GM12878 (cell line): ENCODE measurements around the gene RHCG. TPM values are rescaled to one million over a fixed set of nuclear protein-coding genes. Genes with fewer than 3 reads are reported as not detected.

Experiments used
- ATAC-seq: fragments of 200-7000 bp; cut with Tn5 transposase; 3 replicates; pipeline ENCODE4 v1.9.1; 2020; ENCODE audit warnings: mild to moderate bottlenecking, moderate library complexity
- BruUV-seq: library from RNA; stranded (reverse); fragments of 400-500 nt; replicated peaks from 2 replicates; lab custom pipeline; 2021; lab: Mats Ljungman, UMichigan
- CTCF ChIA-PET: fragments of 300-600 bp; sonication (Branson Sonifier 250); formaldehyde crosslinking; extraction: SDS; loops from one replicate; lab custom pipeline; 2021; ENCODE audit warnings: inconsistent platforms; lab: Yijun Ruan, JAX
- POLR2A ChIA-PET: fragments of 350-600 bp; formaldehyde crosslinking; extraction: SDS; loops from one replicate; lab custom pipeline; 2021; ENCODE audit warnings: inconsistent platforms; lab: Charles Lee
- RAD21 ChIA-PET: fragments of 300-600 bp; sonication (Branson Sonifier 250); formaldehyde crosslinking; loops from one replicate; lab custom pipeline; 2023; ENCODE audit warnings: antibody characterized with exemption; ENCODE audit not compliant: unreplicated experiment; lab: Charles Lee
- SMC1A ChIA-PET: fragments of 300-600 bp; sonication (Branson Sonifier 250); formaldehyde crosslinking; loops from one replicate; lab custom pipeline; 2023; ENCODE audit not compliant: unreplicated experiment, uncharacterized antibody; lab: Charles Lee
- DNase-seq: peaks from one replicate; pipeline ENCODE4 v3.0.0-alpha.2; 2011; ENCODE audit warnings: low read depth, low spot score
- FAIRE-seq: peaks from 3 replicates; lab custom pipeline; 2011; peaks lifted over from hg19 to GRCh38; lab: Jason Lieb, UNC
- H2AFZ ChIP-seq: 2 replicates; pipeline ENCODE4 v1.6.0; 2011; ENCODE audit warnings: low read depth, low read length, control low read depth; ENCODE audit not compliant: control insufficient read depth
- H3K27ac ChIP-seq: 2 replicates; pipeline ENCODE4 v1.5.1; 2011; ENCODE audit warnings: control low read depth; ENCODE audit not compliant: control insufficient read depth, insufficient read depth
- H3K27me3 ChIP-seq, 2 experiments: replicated peaks in 1 of 2; 2 replicates each; pipeline versions ENCODE4 v1.6.0 to v1.6.1; 2011; ENCODE audit warnings: low read length in 1 of 2; ENCODE audit not compliant: control insufficient read depth in 2 of 2, insufficient read depth in 2 of 2
- H3K36me3 ChIP-seq, 2 experiments: 2 replicates each; pipeline ENCODE4 v1.5.1; 2011; ENCODE audit warnings: low read length in 1 of 2; ENCODE audit not compliant: control insufficient read depth in 2 of 2, insufficient read depth in 2 of 2
- H3K4me1 ChIP-seq: 2 replicates; pipeline ENCODE4 v1.6.1; 2011; ENCODE audit warnings: mild to moderate bottlenecking, low read length, moderate library complexity, mixed read lengths; ENCODE audit not compliant: control insufficient read depth, insufficient read depth
- H3K4me2 ChIP-seq: 2 replicates; pipeline ENCODE4 v1.6.0; 2011; ENCODE audit warnings: control low read depth; ENCODE audit not compliant: control insufficient read depth, insufficient read depth
- H3K4me3 ChIP-seq: fragments of 200-600 bp; sonication (generic); 2 replicates; pipeline ENCODE4 v1.5.1; 2016
- H3K79me2 ChIP-seq: 2 replicates; pipeline ENCODE4 v1.6.0; 2011; ENCODE audit warnings: low read length; ENCODE audit not compliant: control insufficient read depth, insufficient read depth
- H3K9ac ChIP-seq: 2 replicates; pipeline ENCODE4 v1.8.0; 2011; ENCODE audit warnings: low read length, control low read depth, mixed read lengths; ENCODE audit not compliant: control insufficient read depth, insufficient read depth
- H3K9me3 ChIP-seq: replicated peaks from 3 replicates; pipeline ENCODE4 v1.5.1; 2011; ENCODE audit warnings: mild to moderate bottlenecking, low read length; ENCODE audit not compliant: control insufficient read depth, insufficient read depth
- H4K20me1 ChIP-seq: 2 replicates; pipeline ENCODE4 v1.6.0; 2011; ENCODE audit not compliant: control insufficient read depth, insufficient read depth
- HDAC2 ChIP-seq: fragments of 200-600 bp; sonication (generic); IDR thresholded peaks from 2 replicates; pipeline ENCODE4 v1.6.1; 2017
- POLR2A ChIP-seq: IDR thresholded peaks from 2 replicates; pipeline ENCODE4 v1.6.1; 2011; ENCODE audit warnings: low read depth, mild to moderate bottlenecking, low read length
- TARDBP ChIP-seq: IDR thresholded peaks from 2 replicates; pipeline ENCODE4 v1.6.1; 2016; ENCODE audit warnings: borderline replicate concordance
- ZNF384 ChIP-seq: IDR thresholded peaks from 2 replicates; pipeline ENCODE4 v1.6.1; 2012; ENCODE audit warnings: low read depth, mild to moderate bottlenecking, low read length, improper control_type of control experiment, borderline replicate concordance
- WGBS: methylation state at CpG from one replicate; pipeline ENCODE4 v1.1.6; 2016; ENCODE audit warnings: low lambda C conversion rate; ENCODE audit not compliant: insufficient replicate concordance, insufficient coverage; ENCODE audit errors: missing lambda C conversion rate; 5-methylcytosine and 5-hydroxymethylcytosine counted together
- in situ Hi-C: fragments of 300-500 bp; cut with MboI; formaldehyde crosslinking; loops from 9 replicates; pipeline ENCODE4 v1.14.3; 2018; ENCODE audit warnings: mixed read lengths
- intact Hi-C: fragments of 100-400 bp; cut with micrococcal nuclease; formaldehyde crosslinking; loops from one replicate; pipeline ENCODE4 v1.14.2; 2022; ENCODE audit not compliant: unreplicated experiment
- polyA plus RNA-seq, 11 experiments: library from polyadenylated mRNA; depleted of rRNA in 4 of 11; unstranded in 6 of 11; stranded (reverse) in 5 of 11; fragments of >200 nt; fragmentation: Nextera tagmentation in 4 of 11; fragmentation: Illumina TruSeq in 1 of 11; extraction: Ambion mirVana in 4 of 11; extraction: Trizol in 1 of 11; gene quantifications; 1 replicate in 1 of 11; 2 replicates in 10 of 11; pipeline versions ENCODE4 v1.2.1 to v1.2.3, GENCODE V29; 2011 to 2016; ENCODE audit warnings: inconsistent platforms in 2 of 11, missing spikeins in 2 of 11, low read depth in 1 of 11
- total RNA-seq, 4 experiments: library from RNA; depleted of rRNA in 3 of 4; stranded (reverse); fragments of >200 nt in 3 of 4; fragmentation: Illumina TruSeq in 1 of 4; extraction: Trizol in 1 of 4; gene quantifications; 2 replicates each; pipeline versions ENCODE4 v1.2.1 to v1.2.3, GENCODE V29; 2013 to 2021
- TF ChIP-seq, protein P1 (sequence below): IDR thresholded peaks from 2 replicates; pipeline ENCODE4 v1.6.1; 2011; ENCODE audit warnings: borderline replicate concordance, low read depth, mild to moderate bottlenecking, moderate library complexity, low read length; ENCODE audit not compliant: insufficient read depth, poor library complexity, severe bottlenecking
- TF ChIP-seq, protein P2 (sequence below): IDR thresholded peaks from 2 replicates; pipeline ENCODE4 v1.6.1; 2011; ENCODE audit warnings: borderline replicate concordance, low read depth, mild to moderate bottlenecking, moderate library complexity, mixed read lengths, low read length; ENCODE audit not compliant: insufficient read depth; ENCODE audit errors: extremely low read length

RHCG gene
- total and polyA plus RNA-seq, 10 of the 15 experiments (the other 5 are each of a cell fraction or from before 2014, with no cell fraction given): 0.05 to 0.11 TPM; not detected in 8

DNA sequence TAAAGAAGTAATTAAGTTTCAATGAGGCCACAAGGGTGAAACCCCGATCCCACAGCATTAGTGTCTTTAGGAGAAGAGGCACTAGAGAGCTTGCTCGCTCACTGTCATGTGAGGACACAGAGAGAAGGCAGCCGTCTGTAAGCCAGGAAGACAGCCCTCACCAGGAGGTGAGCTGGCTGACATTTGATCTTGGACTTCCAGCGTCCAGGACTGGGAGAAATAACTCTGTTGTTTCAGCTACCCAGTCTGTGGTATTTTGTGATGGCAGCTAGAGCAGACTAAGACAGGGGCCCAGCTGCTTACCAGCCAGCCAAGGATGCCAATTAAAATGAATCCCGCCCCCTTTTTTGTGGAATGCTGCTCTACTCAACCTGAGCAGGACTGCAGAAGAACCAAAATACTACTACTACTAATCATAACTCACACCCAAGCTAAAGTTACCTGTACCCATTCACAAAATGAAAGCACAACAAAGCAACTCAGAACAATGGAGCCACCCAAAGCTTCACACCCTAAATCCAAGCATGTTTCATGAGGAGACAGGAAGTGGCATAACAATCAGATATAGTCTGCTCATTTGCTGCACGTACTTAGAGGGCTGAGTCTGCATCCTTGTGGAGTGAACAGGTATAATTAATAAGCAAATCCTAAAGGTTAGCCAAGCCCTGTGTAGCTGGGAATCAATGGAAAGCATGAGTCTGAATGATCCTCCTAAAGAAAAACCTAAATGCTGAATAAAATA, 35.6 kb upstream of the RHCG start:
- no peaks in the 10 kb centered on the region for H4K20me1 ChIP-seq
- H3K9me3 ChIP-seq: no peaks in the 10 kb centered on the region; the same call in 2 of the 3 replicates
- H3K4me1 ChIP-seq: no peaks in the 10 kb centered on the region
- H3K27ac ChIP-seq: no peak overlapping the region
- POLR2A ChIA-PET: no interaction called here
- TF ChIP-seq, protein P1, sequence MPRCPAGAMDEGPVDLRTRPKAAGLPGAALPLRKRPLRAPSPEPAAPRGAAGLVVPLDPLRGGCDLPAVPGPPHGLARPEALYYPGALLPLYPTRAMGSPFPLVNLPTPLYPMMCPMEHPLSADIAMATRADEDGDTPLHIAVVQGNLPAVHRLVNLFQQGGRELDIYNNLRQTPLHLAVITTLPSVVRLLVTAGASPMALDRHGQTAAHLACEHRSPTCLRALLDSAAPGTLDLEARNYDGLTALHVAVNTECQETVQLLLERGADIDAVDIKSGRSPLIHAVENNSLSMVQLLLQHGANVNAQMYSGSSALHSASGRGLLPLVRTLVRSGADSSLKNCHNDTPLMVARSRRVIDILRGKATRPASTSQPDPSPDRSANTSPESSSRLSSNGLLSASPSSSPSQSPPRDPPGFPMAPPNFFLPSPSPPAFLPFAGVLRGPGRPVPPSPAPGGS: no peak
- no peak for TF ChIP-seq ZNF384
- TF ChIP-seq, protein P2, sequence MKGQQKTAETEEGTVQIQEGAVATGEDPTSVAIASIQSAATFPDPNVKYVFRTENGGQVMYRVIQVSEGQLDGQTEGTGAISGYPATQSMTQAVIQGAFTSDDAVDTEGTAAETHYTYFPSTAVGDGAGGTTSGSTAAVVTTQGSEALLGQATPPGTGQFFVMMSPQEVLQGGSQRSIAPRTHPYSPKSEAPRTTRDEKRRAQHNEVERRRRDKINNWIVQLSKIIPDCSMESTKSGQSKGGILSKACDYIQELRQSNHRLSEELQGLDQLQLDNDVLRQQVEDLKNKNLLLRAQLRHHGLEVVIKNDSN: no peak
- no peak for TF ChIP-seq TARDBP
- no peak for TF ChIP-seq POLR2A
- TF ChIP-seq HDAC2: no peak
- WGBS: 28% methylated on average over 6 of the region's 6 CpGs
- ATAC-seq (no peak), DNase-seq (no peak), FAIRE-seq (no peak)
- H2AFZ ChIP-seq: no peak overlapping the region
- H3K4me2 ChIP-seq: no peak overlapping the region
- CTCF ChIA-PET: interaction anchor here (0.9 kb wide), 1 partner anchor 34 kb away, joined by 3 read pairs; no protein-coding TSS in a partner anchor
- no TSS peak for BruUV-seq
- no peaks in the 10 kb centered on the region for H3K36me3 ChIP-seq
- RAD21 ChIA-PET: no interaction called here
- no peak overlapping the region for H3K9ac ChIP-seq
- no peaks in the 10 kb centered on the region for H3K79me2 ChIP-seq
- H3K4me3 ChIP-seq: no peak overlapping the region
- SMC1A ChIA-PET: no interaction called here
- in situ Hi-C loops (no loop called here), intact Hi-C loops (no loop called here)
- no peaks in the 10 kb centered on the region for H3K27me3 ChIP-seq
